NB4 (cell line): ENCODE results near the gene IFIT1B.

ENCODE experiments used
- POLR2A ChIP-seq: IDR thresholded peaks from 2 replicates; pipeline ENCODE4 v1.6.1; 2011; ENCODE audit warnings: mild to moderate bottlenecking; ENCODE audit not compliant: insufficient read length; ENCODE audit errors: extremely low read depth
- TF ChIP-seq, protein P1 (sequence below): IDR thresholded peaks from one replicate; pipeline ENCODE4 v1.5.1; 2012; ENCODE audit warnings: low read depth, low read length

DNA sequence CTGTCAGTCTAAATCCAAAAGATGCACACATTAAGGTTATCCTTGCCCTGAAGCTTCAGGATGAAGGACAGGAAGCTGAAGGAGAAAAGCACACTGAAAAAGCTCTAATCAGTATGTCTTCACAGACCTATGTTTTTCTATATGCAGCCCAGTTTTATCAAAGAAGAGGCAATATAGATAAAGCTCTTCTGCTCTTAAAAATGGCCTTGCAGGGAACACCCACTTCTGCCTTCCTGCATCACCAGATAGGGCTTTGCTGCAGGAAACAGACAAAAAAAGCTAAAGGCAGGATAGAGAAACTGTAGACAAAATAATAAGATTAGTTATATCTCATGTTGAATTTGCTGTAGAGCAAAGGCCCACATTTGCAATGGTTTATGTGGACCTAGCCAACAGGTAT, 14.9 kb upstream of the IFIT1B start:
- TF ChIP-seq, protein P1, sequence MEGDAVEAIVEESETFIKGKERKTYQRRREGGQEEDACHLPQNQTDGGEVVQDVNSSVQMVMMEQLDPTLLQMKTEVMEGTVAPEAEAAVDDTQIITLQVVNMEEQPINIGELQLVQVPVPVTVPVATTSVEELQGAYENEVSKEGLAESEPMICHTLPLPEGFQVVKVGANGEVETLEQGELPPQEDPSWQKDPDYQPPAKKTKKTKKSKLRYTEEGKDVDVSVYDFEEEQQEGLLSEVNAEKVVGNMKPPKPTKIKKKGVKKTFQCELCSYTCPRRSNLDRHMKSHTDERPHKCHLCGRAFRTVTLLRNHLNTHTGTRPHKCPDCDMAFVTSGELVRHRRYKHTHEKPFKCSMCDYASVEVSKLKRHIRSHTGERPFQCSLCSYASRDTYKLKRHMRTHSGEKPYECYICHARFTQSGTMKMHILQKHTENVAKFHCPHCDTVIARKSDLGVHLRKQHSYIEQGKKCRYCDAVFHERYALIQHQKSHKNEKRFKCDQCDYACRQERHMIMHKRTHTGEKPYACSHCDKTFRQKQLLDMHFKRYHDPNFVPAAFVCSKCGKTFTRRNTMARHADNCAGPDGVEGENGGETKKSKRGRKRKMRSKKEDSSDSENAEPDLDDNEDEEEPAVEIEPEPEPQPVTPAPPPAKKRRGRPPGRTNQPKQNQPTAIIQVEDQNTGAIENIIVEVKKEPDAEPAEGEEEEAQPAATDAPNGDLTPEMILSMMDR = no peak
- no peak for TF ChIP-seq POLR2A
